ENCODE measurements around the gene MT1F.
"Not testable (repeated sequence)": the region's sequence is repeated elsewhere in the genome, so short reads cannot be mapped to it uniquely, and the experiment has no call there.

The MT1F gene

DNA sequence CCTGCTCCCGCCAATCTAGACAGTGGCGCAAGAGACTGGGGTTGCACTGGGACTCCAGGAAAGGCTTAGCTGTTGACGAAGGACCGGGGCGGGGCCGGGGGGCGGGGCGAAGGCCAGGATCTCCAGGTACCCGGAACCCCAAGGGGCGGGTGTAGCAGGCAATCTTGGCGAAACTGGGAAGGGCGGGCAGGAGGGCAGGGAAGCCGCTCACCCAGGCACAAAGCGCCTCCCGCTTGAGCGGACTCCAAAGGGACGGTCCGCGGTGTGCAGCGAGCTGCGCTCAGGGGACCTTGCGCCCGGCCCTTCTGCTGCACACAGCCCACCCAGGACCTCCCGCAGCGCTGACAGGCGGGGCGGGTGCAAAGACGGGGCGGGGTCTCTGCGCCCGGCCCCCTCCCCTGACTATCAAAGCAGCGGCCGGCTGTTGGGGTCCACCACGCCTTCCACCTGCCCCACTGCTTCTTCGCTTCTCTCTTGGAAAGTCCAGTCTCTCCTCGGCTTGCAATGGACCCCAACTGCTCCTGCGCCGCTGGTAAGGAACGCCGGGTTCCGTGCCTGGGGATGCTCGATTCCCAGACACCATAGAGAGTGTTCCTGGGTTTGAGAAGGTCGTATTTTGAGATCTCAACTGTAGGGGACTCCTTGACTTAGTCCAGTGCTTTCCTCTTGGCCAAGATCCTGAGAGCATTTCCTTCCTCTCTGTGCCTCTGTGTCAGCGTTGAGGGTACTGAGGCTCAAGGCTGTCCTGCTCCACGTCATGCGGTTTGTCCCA is at the start of gene MT1F:
TSS of gene MT1F (plus strand) at position 405 of the 772 bp plus-strand sequence. CDS start at position 505, 100 bp downstream.
- peak; percentile 28 for DNase-seq

DNA sequence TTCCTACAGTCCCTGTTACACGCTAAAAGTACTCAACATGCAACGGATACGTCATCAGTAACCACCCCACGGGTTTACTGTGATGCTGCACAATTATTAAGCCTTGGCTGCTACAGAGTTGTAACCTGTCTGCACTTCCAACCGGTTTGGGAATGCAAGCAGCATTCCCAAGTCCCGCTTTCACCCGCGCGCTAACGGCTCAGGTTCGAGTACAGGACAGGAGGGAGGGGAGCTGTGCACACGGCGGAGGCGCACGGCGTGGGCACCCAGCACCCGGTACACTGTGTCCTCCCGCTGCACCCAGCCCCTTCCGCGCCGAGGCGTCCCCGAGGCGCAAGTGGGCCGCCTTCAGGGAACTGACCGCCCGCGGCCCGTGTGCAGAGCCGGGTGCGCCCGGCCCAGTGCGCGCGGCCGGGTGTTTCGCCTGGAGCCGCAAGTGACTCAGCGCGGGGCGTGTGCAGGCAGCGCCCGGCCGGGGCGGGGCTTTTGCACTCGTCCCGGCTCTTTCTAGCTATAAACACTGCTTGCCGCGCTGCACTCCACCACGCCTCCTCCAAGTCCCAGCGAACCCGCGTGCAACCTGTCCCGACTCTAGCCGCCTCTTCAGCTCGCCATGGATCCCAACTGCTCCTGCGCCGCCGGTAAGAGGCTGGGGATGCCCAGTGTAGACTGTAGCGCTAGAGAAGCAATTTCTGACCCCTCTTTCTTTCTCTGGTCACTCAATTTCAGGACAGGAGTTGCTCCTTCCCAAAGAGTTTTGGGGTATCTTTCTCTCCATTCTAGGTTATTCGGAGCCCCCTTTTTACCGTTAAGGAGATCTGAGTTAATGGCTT is 49.5 kb upstream of the MT1F start, which contains the start of gene MT2A:
TSS of gene MT2A (plus strand) at position 542 of the 833 bp plus-strand sequence. CDS start at position 614, 72 bp downstream.
- peak; percentile 85 for DNase-seq

DNA sequence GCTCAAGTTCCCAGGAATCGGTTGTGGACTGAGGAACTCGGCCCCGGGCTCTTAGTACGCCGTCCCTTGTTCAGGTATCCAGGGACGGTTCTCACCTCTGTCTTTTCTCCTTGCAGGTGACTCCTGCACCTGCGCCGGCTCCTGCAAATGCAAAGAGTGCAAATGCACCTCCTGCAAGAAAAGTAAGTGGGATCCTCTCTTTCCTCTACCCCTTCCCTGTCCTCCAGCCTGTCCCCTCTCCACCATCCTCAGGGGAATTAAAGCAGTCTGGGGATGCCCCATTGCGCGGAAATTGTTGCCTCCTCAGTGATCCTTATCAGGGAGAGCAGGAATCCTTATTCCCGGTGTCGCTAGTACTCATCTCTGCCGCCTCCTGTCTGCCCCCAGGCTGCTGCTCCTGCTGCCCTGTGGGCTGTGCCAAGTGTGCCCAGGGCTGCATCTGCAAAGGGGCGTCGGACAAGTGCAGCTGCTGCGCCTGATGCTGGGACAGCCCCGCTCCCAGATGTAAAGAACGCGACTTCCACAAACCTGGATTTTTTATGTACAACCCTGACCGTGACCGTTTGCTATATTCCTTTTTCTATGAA is 48.8 kb upstream of the MT1F start:
- no peak for DNase-seq

DNA sequence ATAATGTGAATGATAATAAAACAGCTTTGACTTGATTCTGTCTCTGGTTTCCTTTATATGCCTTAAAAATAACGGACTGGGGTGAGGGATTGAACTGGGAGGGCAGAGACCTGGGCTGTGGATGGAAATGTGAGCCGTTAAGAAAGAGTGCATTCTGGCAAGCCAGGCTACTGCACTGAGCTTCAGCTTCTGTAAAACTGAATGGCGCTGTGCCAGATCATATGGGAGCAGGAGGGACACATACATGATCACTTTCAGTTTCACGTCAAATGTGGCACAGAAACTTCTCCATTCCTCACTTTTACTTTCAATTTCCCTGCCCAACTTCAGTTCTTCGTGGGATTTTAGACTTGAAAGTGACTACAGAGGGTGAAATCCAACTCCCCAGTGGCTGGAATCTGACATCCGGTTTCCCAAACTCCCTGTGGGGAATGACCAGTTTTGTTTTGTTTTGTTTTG is 48.3 kb upstream of the MT1F start:
- DNase-seq: peak; percentile 28

DNA sequence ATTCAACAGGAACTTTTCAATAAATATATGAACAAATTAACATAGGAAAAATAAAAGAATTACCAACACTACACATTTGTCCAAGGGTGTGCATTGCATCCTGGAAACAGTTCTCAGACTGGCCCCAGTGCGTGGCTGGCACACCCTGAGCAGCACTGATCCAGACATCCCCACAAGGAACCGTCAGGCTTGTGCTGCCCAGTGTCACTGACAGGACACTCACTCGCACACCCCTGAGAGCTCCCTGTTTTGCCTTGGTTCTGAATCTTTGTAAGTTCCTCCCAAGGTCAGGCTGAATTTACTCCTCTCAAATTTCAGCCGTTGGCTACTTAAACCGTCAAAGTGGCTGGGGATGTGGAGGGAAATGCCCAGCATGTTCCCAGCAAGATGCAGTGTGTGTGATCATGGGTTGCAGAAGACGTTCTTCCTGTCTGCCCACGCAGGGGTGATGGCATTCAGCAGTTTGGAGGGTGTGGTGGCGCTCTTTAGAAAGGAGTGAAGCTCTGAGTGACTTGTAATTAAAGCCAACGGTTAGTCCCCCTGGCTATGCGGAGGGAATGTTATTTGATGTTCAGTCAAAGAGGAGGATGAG is 47.6 kb upstream of the MT1F start:
- DNase-seq: peak; percentile 7

DNA sequence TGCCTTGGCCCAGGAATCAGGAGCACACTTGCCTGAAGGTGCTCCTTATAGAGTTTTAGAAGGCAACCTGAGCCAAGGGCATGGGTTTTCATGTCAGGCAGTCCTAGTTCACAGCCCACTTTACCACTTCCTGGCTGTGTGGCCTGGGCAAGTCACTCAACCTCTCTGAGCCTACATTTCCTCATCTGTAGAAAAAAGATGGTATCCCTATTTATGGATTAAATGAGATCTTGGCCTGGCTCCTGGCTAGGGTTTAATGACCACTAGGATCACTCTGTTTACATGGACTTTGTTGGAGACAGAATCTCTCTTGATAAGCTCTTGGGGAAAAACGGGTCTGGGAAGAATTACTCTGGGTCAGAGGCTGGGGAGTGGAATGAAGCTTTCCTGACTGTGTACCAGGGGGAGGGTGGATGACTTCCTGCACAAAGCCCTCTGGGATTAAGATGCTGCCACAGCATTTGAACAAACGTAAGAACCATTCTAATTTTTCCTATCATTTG is 47.1 kb upstream of the MT1F start:
- DNase-seq: no peak

DNA sequence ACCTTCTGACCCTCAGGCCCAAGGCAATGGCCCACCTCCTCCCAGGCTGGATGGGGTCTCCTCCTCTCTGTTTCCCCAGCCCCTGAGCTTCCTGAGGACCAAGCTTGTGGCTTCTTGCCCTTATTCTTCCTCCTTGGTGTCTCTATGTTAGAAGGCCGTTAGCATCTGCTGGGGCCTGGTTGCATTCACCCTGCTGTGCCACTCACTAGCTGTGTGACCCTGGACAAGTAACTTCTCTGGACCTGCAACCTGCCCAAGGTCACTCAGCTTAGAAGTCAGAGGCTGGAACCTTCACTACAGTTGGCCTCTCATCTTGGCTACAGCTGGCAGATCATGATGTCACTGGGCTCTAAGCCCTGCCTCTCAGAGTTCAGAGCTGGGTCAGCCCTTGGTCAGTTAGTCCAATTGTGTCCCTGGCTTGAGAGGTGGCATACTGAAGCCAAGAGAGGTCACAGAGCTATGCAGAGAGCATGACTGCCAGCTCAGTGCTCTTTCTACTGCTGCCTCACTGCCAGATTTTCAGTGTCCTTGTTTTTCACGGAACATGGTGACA is 46.4 kb upstream of the MT1F start:
- DNase-seq: no peak

DNA sequence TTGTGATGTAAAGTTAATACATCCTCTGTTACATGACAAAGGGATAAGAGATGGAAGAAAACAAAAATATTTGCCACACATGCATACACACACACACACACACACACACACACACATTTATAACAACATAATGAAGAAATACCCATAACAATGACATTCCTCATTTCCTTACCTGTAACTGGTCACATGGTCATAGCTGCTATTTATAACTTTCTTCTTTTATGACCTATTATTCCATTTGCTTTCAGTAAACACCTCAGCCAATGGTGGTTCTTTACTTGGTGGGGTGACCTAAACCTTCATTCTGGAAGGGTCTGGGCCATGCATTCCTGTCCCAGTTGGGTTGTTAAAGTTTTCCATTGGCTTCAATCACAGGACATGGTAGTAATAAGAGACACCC is 44.1 kb upstream of the MT1F start:
- no peak for DNase-seq

DNA sequence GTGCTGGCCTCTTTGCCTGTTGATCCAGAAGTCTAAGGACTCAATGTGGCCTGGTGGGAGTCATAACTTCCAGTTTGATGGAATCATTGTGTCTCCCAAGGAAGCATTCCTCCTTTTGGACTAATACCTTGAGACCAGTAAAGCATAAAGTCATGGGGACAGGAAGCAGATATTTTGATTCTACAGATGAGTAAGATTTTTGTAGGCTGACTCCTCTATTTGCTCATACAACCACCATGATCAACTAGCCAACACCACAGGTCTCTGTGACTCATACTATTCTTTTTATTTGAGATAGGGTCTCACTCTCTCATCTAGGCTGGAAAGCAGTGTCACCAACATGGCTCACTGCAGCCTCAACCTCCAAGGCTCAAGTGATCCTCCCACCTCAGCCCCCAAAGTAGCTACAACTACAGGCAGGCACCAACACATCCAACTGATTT is 43.2 kb upstream of the MT1F start:
- no peak for DNase-seq

DNA sequence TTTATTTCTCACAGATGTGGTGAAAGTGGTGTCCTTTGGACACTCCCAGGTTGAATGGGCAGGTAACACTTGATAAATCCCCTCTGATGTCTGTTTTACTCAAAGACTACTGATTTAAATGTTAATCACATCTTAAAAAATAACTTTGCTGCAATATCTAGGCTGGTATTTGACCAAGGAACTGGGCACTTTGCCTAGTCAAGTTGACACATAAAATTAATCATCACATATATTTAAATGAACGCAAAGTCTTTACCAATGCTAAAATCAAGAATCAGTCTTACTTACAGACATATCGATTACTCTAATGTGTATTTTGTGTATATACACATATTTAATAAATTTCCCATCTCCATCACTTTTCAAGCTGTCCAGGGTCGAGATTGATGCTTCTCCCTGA is 42.4 kb upstream of the MT1F start:
- no peak for DNase-seq

DNA sequence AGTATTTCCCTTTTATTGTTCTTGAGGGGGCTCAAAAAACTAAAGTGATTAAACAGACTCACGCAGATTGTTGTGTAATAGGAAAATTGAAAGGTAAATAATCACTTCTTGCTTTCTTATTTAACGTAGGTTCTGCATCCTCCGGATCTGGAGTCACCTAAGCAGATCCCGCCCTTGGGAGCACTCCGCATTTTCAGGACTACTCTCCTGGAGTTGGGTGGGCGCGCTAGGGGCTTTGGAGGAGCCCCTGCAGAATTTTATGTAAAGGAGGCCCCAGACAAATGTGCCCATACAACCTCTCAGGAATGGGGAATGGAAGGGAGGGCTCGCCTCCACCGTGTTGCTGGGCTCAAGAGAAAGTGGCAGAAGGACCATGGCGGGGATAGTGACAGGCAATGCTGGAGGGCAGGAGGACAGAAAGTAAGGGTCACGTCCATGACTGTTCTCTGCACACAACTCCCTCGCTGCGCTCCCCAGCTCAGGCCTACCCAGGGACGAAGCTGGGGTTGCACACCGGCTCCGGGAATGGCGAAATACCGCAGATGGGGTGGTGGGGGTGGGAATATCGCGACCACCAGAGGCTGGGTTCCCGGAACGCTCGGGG is 41.0 kb upstream of the MT1F start:
- DNase-seq: no peak

DNA sequence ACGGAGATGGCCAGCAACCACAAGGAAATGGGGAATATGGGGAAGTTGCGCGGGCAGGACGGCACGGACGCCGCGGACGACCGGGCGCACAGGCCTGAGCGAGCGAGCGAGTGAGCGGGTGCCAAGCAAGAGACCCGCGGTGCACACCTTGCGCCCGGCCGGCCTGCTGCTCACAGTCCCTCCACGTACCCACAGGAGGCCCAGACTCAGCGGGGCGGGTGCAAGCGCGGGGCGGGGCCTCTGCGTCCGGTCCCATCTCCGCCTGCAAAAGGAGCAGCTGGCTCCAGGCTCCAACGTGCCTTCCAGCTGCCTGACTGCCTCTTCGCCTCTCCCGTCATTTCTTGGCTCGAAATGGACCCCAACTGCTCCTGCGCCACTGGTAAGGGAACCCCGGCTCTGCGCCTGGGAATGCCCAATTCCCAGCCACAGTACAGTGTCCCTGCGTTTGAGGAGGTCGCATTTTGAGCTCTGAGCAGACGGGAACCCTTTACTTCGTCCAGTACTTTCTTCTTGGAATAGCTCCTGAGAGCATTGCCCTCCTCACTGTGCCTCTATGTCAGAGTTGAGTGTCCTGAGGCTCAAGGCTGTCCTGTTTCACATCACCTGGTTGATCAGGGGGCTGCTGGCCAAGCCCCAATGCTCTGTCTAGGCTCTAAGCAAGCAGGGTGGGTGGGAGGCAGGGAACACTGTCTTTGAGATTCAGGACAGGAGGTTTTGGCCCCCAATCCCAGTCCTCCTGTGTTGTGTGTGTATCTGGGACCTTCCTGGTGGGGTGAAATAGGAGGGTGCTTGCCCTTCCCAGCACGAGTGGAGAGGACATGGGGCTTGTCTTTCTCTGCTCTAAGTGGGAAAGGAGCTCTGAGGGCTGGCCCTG is 40.3 kb upstream of the MT1F start:
- no peak for DNase-seq

DNA sequence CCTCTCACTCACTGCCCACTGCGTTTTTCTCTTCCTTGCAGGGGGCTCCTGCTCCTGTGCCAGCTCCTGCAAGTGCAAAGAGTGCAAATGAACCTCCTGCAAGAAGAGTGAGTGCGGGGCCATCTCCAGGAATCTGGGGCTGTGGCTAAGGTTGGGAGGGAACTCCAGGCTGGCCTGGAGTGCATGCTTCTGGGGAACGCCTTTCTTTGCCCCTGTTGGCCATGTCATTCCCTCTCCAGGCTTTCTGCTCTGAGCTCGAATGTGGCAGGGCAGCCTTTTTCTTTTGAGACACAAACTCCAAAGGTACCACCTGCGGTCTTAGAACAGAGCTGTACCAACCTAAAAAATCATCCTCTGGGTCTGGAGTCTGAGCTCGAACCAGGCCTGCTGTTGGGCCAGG is 39.6 kb upstream of the MT1F start:
- no peak for DNase-seq

DNA sequence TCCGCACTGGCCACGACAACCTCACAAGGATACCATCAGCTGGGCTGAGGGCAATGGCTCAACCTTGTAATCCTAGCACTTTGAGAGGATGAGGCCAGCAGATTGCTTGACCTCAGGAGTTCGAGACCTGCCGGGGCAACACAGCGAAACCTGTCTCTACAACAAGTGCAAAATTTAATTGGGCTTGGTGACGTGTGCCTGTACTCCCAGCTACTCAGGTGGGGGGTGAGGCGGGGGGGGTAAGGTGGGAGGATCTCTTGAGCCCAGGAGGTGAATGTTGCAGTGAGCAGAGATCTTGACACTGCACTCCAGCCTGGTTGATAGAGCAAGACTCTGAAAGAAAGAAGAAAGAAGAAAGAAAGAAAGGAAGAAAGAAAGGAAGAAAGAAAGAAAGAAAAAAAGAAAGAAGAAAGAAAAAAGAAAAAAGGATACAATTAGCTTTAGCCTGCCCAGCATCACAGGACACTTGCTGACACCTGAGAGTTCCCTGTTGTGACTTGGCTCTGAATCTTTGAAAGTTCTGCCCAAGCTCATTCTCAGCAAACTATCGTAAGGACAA is 37.3 kb upstream of the MT1F start:
- no peak for DNase-seq

DNA sequence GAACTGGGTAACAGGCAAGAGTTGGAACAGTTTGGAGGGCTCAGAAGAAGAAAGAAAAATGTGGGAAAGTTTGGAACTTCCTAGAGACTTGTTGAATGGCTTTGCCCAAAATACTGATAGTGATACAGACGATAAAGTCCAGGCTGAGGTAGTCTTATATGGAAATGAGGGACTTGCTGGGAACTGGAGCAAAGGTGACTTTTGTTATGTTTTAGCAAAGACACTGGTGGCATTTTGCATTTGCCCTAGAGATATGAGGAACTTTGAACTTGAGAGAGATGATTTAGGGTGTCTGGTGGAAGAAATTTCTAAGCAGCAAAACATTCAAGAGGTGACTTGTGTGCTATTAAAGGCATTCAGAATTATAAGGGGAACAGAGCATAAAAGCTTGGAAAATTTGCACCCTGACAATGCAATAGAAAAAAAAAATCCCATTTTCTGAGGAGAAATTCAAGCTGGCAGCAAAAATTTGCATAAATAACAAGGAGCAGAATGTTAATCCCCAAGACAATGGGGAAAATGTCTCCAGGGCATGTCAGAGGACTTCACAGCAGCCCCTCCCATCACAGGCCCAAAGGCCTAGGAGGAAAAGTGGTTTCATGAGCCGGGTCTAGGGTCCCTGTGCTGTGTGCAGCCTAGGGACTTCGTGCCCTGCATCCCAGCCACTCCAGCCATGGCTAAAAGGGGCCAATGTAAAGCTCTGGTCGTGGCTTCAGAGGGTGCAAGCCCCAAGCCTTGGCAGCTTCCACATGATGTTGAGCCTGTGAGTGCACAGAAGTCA is 35.9 kb upstream of the MT1F start:
- not testable (repeated sequence) for DNase-seq

DNA sequence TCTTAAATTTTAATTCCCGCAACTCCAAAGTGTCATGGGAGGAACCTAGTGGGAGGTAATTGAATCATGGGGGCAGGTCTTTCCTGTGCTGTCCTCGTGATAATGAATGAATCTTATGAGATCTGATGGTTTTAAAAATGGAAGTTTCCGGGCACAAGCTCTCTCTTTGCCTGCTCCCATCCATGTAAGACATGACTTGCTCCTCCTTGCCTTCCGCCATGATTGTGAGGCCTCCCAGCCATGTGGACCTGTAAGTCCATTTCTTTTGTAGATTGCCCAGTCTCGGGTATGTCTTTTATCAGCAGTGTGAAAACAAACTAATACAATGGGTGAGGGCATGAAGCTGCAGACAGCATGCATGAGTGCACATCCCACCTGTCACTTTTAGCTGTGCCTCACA is 34.6 kb upstream of the MT1F start:
- DNase-seq: not testable (repeated sequence)

DNA sequence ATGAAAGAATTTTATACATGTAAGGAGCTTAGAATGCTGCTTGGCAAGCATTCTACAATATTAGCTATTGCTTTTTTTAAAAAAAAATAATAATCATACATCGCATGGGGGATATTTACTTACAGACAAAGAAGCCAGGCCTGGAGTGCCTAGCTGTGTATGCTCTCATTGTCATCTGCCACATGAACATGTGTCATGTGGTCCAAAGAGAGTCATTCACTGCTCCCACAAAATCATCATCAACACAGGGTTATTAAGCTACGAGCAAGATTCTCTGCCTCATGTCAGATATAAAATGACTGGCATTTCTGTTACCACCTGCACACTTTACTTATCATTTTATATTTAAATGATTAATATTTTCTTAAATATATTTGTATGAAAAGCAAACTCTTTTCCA is 34.1 kb upstream of the MT1F start:
- DNase-seq: no peak

DNA sequence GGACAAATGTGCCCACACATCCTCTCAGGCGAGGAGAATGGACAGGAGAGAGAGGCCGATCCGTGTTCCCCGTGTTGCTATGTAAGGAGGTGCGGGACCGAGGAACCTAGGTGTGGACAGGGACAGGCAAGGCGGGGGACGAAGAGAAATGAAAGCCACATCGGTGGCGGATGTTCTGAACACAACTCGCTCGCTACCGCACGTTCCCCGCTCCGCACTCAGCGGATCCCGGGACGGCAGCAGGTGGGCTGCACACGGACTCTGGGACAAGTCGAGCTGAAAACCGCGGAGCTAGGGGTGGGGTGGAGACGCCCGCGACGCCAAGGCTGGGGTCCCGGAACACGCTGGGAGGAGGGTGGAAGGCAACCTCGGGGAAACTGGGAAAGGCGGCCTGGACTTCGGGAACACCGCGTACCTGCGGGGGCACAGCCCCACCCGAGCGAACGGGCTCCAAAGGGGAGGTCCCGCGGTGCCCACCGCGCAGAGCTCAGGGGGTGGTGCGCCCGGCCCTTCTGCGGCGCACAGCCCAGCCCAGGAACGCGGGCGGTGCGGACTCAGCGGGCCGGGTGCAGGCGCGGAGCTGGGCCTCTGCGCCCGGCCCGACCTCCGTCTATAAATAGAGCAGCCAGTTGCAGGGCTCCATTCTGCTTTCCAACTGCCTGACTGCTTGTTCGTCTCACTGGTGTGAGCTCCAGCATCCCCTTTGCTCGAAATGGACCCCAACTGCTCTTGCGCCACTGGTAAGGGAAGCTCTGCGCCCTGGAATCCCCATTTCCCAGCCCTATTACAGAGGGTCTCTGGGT is 32.4 kb upstream of the MT1F start, which contains the start of gene MT1E:
TSS of gene MT1E (plus strand) at position 642 of the 803 bp plus-strand sequence. CDS start at position 713, 71 bp downstream.
- DNase-seq: no peak
